HG03039 (cell line): Measurements from ENCODE around the gene STAB2.

ENCODE experiments used
- ATAC-seq: cut with Tn5 transposase; IDR thresholded peaks from one replicate; pipeline ENCODE4 v1.9.1; 2021; ENCODE audit warnings: mild to moderate bottlenecking, moderate library complexity; ENCODE audit not compliant: unreplicated experiment

STAB2 gene

GRCh38 chr12:103742349-103742932 is 155.4 kb downstream of the STAB2 start:
- no peak for ATAC-seq

GRCh38 chr12:103743788-103744187 is 156.7 kb downstream of the STAB2 start:
- no peak for ATAC-seq

GRCh38 chr12:103745962-103746361 is 158.9 kb downstream of the STAB2 start:
- no peak for ATAC-seq

- ATAC-seq: no peak
Observed at GRCh38 chr12:103748002-103748401, 160.9 kb downstream of the STAB2 start.

GRCh38 chr12:103748875-103749274 is 161.8 kb downstream of the STAB2 start:
- no peak for ATAC-seq

GRCh38 chr12:103751171-103751570 is 164.1 kb downstream of the STAB2 start:
- no peak for ATAC-seq

GRCh38 chr12:103751600-103751999 is 164.5 kb downstream of the STAB2 start:
- no peak for ATAC-seq

- no peak for ATAC-seq
Observed at GRCh38 chr12:103755425-103755824, 168.4 kb downstream of the STAB2 start.

- no peak for ATAC-seq
Observed at GRCh38 chr12:103756443-103756842, 169.4 kb downstream of the STAB2 start.

- ATAC-seq: no peak
Observed at GRCh38 chr12:103757248-103757647, 170.2 kb downstream of the STAB2 start.

- no peak for ATAC-seq
Observed at GRCh38 chr12:103758310-103759089, 171.4 kb downstream of the STAB2 start.

GRCh38 chr12:103762473-103762872 is 175.4 kb downstream of the STAB2 start:
- ATAC-seq: no peak

- no peak for ATAC-seq
Observed at GRCh38 chr12:103765322-103765721, 178.2 kb downstream of the STAB2 start.

- ATAC-seq: no peak
Observed at GRCh38 chr12:103766028-103766427, 179.0 kb downstream of the STAB2 start.

GRCh38 chr12:103768467-103769123 is 181.5 kb downstream of the STAB2 start:
- no peak for ATAC-seq

- ATAC-seq: no peak
Observed at GRCh38 chr12:103769240-103769945, 182.3 kb downstream of the STAB2 start.

- no peak for ATAC-seq
Observed at GRCh38 chr12:103771466-103771865, 184.4 kb downstream of the STAB2 start.

GRCh38 chr12:103772367-103773108 is 185.5 kb downstream of the STAB2 start:
- ATAC-seq: no peak

- ATAC-seq: no peak
Observed at GRCh38 chr12:103773109-103773910, 186.2 kb downstream of the STAB2 start.

- no peak for ATAC-seq
Observed at GRCh38 chr12:103774977-103775560, 188.0 kb downstream of the STAB2 start.
